Ascending aorta (tissue), 2 donors: ENCODE data around the gene ZNF224. TPM values are rescaled to one million over a fixed set of nuclear protein-coding genes. Genes with fewer than 3 reads are reported as not detected.
A peak's percentile ranks its signal among the peaks of the same experiment; 100 is the strongest.

Source experiments
- DNase-seq, 2 donors: peaks; one replicate each; pipeline ENCODE4 v3.0.0-alpha.2; 2019; ENCODE audit warnings: low spot score in 2 of 2
- H3K27ac ChIP-seq, 2 donors: fragments of 200-600 bp; sonication (generic); one replicate each; pipeline ENCODE4 v1.5.1; 2016 to 2017; ENCODE audit warnings: mild to moderate bottlenecking in 1 of 2
- H3K27me3 ChIP-seq: fragments of 200-600 bp; sonication (generic); one replicate; pipeline ENCODE4 v1.5.1; 2017
- H3K36me3 ChIP-seq, 2 donors: fragments of 200-600 bp; sonication (generic); one replicate each; pipeline ENCODE4 v1.5.1; 2016
- H3K4me1 ChIP-seq, 2 donors: fragments of 200-600 bp; sonication (generic); one replicate each; pipeline ENCODE4 v1.5.1; 2016 to 2017; ENCODE audit warnings: mild to moderate bottlenecking in 1 of 2
- H3K4me3 ChIP-seq, 2 donors: fragments of 200-600 bp; sonication (generic); one replicate each; pipeline ENCODE4 v1.5.1; 2016 to 2017; ENCODE audit warnings: mild to moderate bottlenecking in 1 of 2
- H3K9me3 ChIP-seq, 2 donors: fragments of 200-600 bp; sonication (generic); one replicate each; pipeline ENCODE4 v1.5.1; 2016
- intact Hi-C: fragments of 100-400 bp; cut with DNase I; formaldehyde crosslinking; loops from one replicate; pipeline ENCODE4 v1.15.1; 2023
- total RNA-seq: library from RNA; depleted of rRNA; stranded (reverse); fragments of >200 nt; gene quantifications from one replicate; pipeline ENCODE4 v1.1.0, GENCODE V29; 2016
- TF ChIP-seq, protein P1 (sequence below), 3 experiments: fragments of 200-600 bp in 2 of 3; fragments of 450-650 bp in 1 of 3; sonication (generic) in 2 of 3; IDR thresholded peaks; one replicate each; pipeline ENCODE4 v1.5.1; 2016 to 2019; ENCODE audit warnings: antibody characterized with exemption in 3 of 3, mild to moderate bottlenecking in 1 of 3, moderate library complexity in 1 of 3

The ZNF224 gene
- total RNA-seq, 1 donor from 2014 or later, result 119 TPM

DNA sequence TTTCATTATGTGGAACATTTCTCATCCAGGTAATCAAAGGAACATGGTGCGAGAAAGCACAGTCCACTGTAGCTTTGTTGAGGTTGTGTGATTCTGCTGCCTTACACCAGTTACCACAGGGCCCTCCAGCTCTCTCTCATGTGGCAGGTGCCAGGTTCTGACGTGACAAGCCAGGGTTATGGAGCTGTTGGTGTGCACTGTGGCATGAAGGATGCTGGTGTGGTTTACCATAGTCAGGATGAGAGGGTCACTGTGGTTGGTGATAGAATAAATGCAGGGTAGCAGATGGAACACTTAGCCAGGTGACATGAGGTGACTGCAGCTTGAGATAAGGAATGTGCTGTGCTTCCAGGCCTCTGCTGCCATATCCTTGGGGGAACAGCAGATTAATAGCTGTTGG, 34.9 kb upstream of the ZNF224 start:
- TF ChIP-seq, protein P1, sequence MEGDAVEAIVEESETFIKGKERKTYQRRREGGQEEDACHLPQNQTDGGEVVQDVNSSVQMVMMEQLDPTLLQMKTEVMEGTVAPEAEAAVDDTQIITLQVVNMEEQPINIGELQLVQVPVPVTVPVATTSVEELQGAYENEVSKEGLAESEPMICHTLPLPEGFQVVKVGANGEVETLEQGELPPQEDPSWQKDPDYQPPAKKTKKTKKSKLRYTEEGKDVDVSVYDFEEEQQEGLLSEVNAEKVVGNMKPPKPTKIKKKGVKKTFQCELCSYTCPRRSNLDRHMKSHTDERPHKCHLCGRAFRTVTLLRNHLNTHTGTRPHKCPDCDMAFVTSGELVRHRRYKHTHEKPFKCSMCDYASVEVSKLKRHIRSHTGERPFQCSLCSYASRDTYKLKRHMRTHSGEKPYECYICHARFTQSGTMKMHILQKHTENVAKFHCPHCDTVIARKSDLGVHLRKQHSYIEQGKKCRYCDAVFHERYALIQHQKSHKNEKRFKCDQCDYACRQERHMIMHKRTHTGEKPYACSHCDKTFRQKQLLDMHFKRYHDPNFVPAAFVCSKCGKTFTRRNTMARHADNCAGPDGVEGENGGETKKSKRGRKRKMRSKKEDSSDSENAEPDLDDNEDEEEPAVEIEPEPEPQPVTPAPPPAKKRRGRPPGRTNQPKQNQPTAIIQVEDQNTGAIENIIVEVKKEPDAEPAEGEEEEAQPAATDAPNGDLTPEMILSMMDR (IDR thresholded peaks at IDR 0.05), result no peak
- H3K27ac ChIP-seq, result no peak overlapping the region
- H3K9me3 ChIP-seq, result peaks cover 5 to 50% of the 10 kb centered on the region in 2 donors
- H3K4me1 ChIP-seq, result no peaks in the 10 kb centered on the region
- H3K36me3 ChIP-seq, result peaks cover 61 to 91% of the 10 kb centered on the region in 2 donors
- no peaks in the 10 kb centered on the region for H3K27me3 ChIP-seq
- intact Hi-C loops, result no loop called here
- no peak overlapping the region for H3K4me3 ChIP-seq
- no peak for DNase-seq

DNA sequence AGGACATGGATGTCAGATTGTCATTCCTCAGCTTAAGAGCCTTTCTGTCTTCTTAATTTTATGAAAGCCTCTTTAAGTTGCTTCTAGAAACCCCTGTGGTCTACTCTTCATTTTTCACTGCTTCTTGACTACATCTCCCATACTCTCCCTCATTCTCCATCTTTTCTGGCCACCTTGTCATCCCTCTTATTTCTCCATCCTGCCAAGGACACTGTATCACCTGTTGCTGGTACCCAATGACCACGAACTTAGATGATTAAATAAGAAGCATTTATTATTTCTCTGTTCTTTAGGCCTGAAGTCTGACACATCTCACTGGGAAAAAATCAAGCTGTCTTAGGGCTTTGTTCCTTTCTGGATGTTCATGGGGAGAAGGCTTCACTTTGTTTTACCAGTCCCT, 33.1 kb upstream of the ZNF224 start:
- peaks cover 14 to 68% of the 10 kb centered on the region in 2 donors for H3K9me3 ChIP-seq
- peaks cover 69 to 95% of the 10 kb centered on the region in 2 donors for H3K36me3 ChIP-seq

DNA sequence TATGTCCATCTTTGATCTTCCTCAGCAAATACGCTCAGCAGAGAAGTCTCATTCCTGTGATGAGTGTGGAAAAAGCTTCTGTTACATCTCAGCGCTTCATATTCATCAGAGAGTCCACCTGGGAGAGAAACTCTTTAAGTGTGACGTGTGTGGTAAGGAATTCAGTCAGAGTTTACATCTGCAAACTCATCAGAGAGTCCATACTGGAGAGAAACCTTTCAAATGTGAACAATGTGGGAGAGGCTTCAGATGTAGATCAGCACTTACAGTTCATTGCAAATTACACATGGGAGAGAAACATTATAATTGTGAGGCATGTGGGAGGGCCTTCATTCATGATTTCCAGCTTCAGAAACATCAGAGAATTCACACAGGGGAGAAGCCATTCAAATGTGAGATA, 27.9 kb upstream of the ZNF224 start:
- Histone ChIP-seq H3K36me3 (peaks cover 58 to 62% of the 10 kb centered on the region in 2 donors), H3K27ac (no peak overlapping the region), H3K9me3 (peaks cover 25 to 75% of the 10 kb centered on the region in 2 donors), H3K4me3 (no peak overlapping the region), H3K4me1 (no peaks in the 10 kb centered on the region), H3K27me3 (no peaks in the 10 kb centered on the region)
- TF ChIP-seq, protein P1 (IDR thresholded peaks at IDR 0.05), result no peak
- intact Hi-C loops, result no loop called here
- no peak for DNase-seq

More for the DNA sequence above, 33.1 kb upstream of the ZNF224 start:
- Histone ChIP-seq H3K27me3 (no peaks in the 10 kb centered on the region), H3K4me3 (no peak overlapping the region), H3K4me1 (no peaks in the 10 kb centered on the region), H3K27ac (no peak overlapping the region)
- TF ChIP-seq, protein P1 (IDR thresholded peaks at IDR 0.05), result no peak
- DNase-seq, result no peak
- intact Hi-C loops, result no loop called here

DNA sequence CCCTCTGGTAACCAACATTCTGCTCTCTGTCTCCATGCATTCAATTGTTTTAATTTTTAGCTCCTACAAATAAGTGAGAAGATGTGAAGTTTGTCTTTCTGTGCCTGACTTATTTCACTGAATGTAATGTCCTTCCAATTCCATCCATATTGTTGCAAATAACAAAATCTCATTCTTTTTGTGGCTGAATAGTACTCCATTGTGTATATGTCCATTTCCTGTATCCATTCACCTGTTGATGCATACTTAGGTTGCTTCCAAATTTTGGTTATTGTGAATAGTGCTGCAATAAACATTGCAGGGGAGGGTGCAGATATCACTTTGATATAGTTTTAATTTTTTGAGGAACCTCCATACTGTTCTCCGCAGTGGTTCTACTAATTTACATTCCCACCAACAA, 24.7 kb upstream of the ZNF224 start:
- intact Hi-C loops, result no loop called here
- H3K4me3 ChIP-seq, result no peak overlapping the region
- H3K9me3 ChIP-seq, result peaks cover 25 to 46% of the 10 kb centered on the region in 2 donors
- peaks cover 27 to 31% of the 10 kb centered on the region in 2 donors for H3K36me3 ChIP-seq
- peaks cover 0 to 9% of the 10 kb centered on the region in 2 donors for H3K4me1 ChIP-seq
- TF ChIP-seq, protein P1 (IDR thresholded peaks at IDR 0.05), result no peak
- H3K27ac ChIP-seq, result no peak overlapping the region
- H3K27me3 ChIP-seq, result no peaks in the 10 kb centered on the region
- DNase-seq, result no peak

DNA sequence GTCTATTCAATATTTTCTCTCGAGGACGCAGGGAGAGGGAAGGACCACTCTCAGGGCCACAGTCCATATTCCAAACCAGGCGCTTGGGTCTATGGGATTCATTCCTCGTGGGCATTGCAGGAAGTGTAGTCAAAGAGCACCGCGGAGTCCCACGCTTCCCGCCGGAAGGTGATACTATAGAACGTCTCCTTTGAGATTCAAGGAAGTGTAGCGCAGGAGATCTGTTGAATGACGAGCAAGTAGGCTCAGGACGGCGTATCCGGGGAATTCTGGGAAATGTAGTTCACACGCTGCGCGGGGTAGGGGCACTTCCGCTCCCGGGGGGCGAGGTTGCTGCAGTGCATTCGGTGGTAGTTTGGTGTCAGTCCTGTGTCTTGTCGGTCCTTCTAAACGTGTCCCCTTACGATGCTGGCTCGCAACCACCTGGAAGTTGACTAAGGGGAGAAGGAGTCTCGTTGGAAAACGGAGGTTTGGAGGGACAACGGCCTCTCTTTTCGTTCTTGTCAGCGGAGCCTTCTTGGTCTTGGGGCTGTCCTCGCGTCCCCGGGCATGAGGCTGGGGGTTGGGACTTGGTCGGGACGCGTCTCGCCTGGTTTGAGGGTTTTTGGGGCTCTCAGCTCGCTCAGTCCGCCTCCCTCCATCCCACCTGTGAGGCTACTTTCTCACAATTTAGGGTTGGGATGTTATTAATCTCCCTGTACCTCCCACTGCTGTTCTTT, 22.2 kb upstream of the ZNF224 start, which contains the start of gene ZNF284:
ZNF284 (plus strand) TSS at position 336 of the 719 bp plus-strand sequence. CDS start 4,231 bp downstream, outside the sequence.
- TF ChIP-seq, protein P1 (IDR thresholded peaks at IDR 0.05), result no peak
- H3K36me3 ChIP-seq, result peaks cover 5 to 18% of the 10 kb centered on the region in 2 donors
- peak within 1 kb of the TSS; percentile 12 to 48 for H3K27ac ChIP-seq
- intact Hi-C loops, result loop anchor here (1.0 to 5.0 kb wide), 3 partner anchors 21 to 70 kb away; partner anchors contain the start of genes ZNF224 and ZNF230
- H3K27me3 ChIP-seq, result no peaks in the 10 kb centered on the region
- peak within 1 kb of the TSS; percentile 44 to 79 for H3K4me3 ChIP-seq
- peaks cover 6 to 21% of the 10 kb centered on the region in 2 donors for H3K9me3 ChIP-seq
- H3K4me1 ChIP-seq, result peaks cover 0 to 9% of the 10 kb centered on the region in 2 donors
- peak; percentile 54 to 92 for DNase-seq
